ENCODE measurements around the gene DLG2.

DLG2 gene

GRCh38 chr11:84300092-84300491 is 1327.1 kb downstream of the DLG2 start:
- Histone ChIP-seq H3K27me3 (ENCODE audit: control insufficient read depth, insufficient read depth, low read length) (no peaks in the 10 kb centered on the region), H3K36me3 (ENCODE audit: insufficient read depth, low read length) (no peaks in the 10 kb centered on the region), H3K4me2 (ENCODE audit: low read length) (no peak overlapping the region), H3K4me3 (ENCODE audit: low read length) (no peak overlapping the region), H3K9ac (ENCODE audit: low read depth, low read length) (no peak overlapping the region), H3K9me3 (replicated peaks; ENCODE audit: low read length) (no peaks in the 10 kb centered on the region), H3K4me1 (ENCODE audit: control insufficient read depth, insufficient read depth, low read length) (no peaks in the 10 kb centered on the region)

DNA sequence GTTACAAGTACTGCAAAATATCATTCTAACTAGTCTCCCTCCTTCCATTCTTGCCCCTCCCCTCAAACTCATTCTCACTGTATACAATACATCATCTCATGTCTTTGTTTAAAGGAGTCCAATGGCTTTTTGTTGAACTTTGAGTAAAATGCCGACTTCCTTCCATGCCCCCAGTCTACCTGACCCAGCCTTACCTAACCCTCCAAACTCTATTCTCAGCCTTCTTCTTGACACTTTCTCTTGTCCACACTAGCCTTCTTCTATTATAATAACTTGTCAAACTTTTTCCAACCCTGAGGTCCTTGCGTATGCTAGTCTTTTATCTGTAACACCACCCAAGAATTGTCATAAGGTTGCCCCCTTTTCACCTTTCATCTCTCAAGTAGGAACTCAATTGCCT is 1329.6 kb downstream of the DLG2 start:
- no peak overlapping the region for H3K4me3 ChIP-seq (ENCODE audit: low read length)
- H3K4me2 ChIP-seq (ENCODE audit: low read length): no peak overlapping the region

GRCh38 chr11:84295815-84296214 is 1331.3 kb downstream of the DLG2 start:
- H3K4me1 ChIP-seq (ENCODE audit: control insufficient read depth, insufficient read depth, low read length): peaks cover 15% of the 10 kb centered on the region
- H3K4me3 ChIP-seq (ENCODE audit: low read length): no peak overlapping the region
- H3K9ac ChIP-seq (ENCODE audit: low read depth, low read length): no peak overlapping the region
- H3K4me2 ChIP-seq (ENCODE audit: low read length): no peak overlapping the region
- H3K36me3 ChIP-seq (ENCODE audit: insufficient read depth, low read length): no peaks in the 10 kb centered on the region
- H3K27me3 ChIP-seq (ENCODE audit: control insufficient read depth, insufficient read depth, low read length): no peaks in the 10 kb centered on the region
- H3K9me3 ChIP-seq (replicated peaks; ENCODE audit: low read length): no peaks in the 10 kb centered on the region

More for the DNA sequence above, 1329.6 kb downstream of the DLG2 start:
- Histone ChIP-seq H3K9ac (ENCODE audit: low read depth, low read length) (no peak overlapping the region), H3K9me3 (replicated peaks; ENCODE audit: low read length) (no peaks in the 10 kb centered on the region), H3K4me1 (ENCODE audit: control insufficient read depth, insufficient read depth, low read length) (no peaks in the 10 kb centered on the region), H3K36me3 (ENCODE audit: insufficient read depth, low read length) (no peaks in the 10 kb centered on the region), H3K27me3 (ENCODE audit: control insufficient read depth, insufficient read depth, low read length) (no peaks in the 10 kb centered on the region)

GRCh38 chr11:84292955-84293354 is 1334.2 kb downstream of the DLG2 start:
- H3K4me1 ChIP-seq (ENCODE audit: control insufficient read depth, insufficient read depth, low read length): peaks cover 38% of the 10 kb centered on the region
- H3K27me3 ChIP-seq (ENCODE audit: control insufficient read depth, insufficient read depth, low read length): no peaks in the 10 kb centered on the region
- H3K4me3 ChIP-seq (ENCODE audit: low read length): no peak overlapping the region
- H3K36me3 ChIP-seq (ENCODE audit: insufficient read depth, low read length): no peaks in the 10 kb centered on the region
- H3K9me3 ChIP-seq (replicated peaks; ENCODE audit: low read length): no peaks in the 10 kb centered on the region
- H3K4me2 ChIP-seq (ENCODE audit: low read length): no peak overlapping the region
- no peak overlapping the region for H3K9ac ChIP-seq (ENCODE audit: low read depth, low read length)

- H3K9ac ChIP-seq (ENCODE audit: low read depth, low read length): no peak overlapping the region
- no peak overlapping the region for H3K4me2 ChIP-seq (ENCODE audit: low read length)
- peaks cover 38% of the 10 kb centered on the region for H3K4me1 ChIP-seq (ENCODE audit: control insufficient read depth, insufficient read depth, low read length)
- no peaks in the 10 kb centered on the region for H3K36me3 ChIP-seq (ENCODE audit: insufficient read depth, low read length)
- no peak overlapping the region for H3K4me3 ChIP-seq (ENCODE audit: low read length)
- no peaks in the 10 kb centered on the region for H3K9me3 ChIP-seq (replicated peaks; ENCODE audit: low read length)
- no peaks in the 10 kb centered on the region for H3K27me3 ChIP-seq (ENCODE audit: control insufficient read depth, insufficient read depth, low read length)
Observed at GRCh38 chr11:84292006-84292405, 1335.1 kb downstream of the DLG2 start.

- H3K27me3 ChIP-seq (ENCODE audit: control insufficient read depth, insufficient read depth, low read length): no peaks in the 10 kb centered on the region
- H3K36me3 ChIP-seq (ENCODE audit: insufficient read depth, low read length): no peaks in the 10 kb centered on the region
- no peak overlapping the region for H3K4me3 ChIP-seq (ENCODE audit: low read length)
- no peaks in the 10 kb centered on the region for H3K9me3 ChIP-seq (replicated peaks; ENCODE audit: low read length)
- H3K4me1 ChIP-seq (ENCODE audit: control insufficient read depth, insufficient read depth, low read length): peaks cover 38% of the 10 kb centered on the region
- H3K4me2 ChIP-seq (ENCODE audit: low read length): peak overlapping the region; percentile 56
- H3K9ac ChIP-seq (ENCODE audit: low read depth, low read length): no peak overlapping the region
Observed at GRCh38 chr11:84290647-84291046, 1336.5 kb downstream of the DLG2 start.

- H3K4me2 ChIP-seq (ENCODE audit: low read length): peak overlapping the region; percentile 6
Observed at GRCh38 chr11:84289381-84289906, 1337.7 kb downstream of the DLG2 start.

DNA sequence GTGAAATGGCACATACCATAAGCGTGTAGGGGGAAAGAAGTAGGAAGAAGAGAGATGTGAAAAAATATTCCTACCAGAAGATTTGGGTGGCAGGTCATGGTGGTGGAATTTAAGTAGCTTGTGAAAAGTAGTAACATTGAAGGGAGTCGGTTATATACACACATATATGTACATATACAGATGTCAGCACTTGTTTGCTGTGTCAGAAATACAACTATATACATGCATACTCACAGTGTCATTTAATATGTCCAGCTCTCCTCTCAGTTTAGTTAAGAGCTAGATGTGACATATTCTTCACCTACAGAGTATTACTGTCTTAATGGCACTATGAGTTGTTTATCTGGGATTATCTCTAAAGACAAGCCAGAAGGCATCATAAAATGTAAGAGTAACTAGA is 1353.6 kb downstream of the DLG2 start:
- Histone ChIP-seq H3K4me2 (ENCODE audit: low read length) (no peak overlapping the region), H3K9ac (ENCODE audit: low read depth, low read length) (no peak overlapping the region), H3K27me3 (ENCODE audit: control insufficient read depth, insufficient read depth, low read length) (no peaks in the 10 kb centered on the region), H3K4me3 (ENCODE audit: low read length) (no peak overlapping the region), H3K36me3 (ENCODE audit: insufficient read depth, low read length) (no peaks in the 10 kb centered on the region), H3K9me3 (replicated peaks; ENCODE audit: low read length) (no peaks in the 10 kb centered on the region), H3K4me1 (ENCODE audit: control insufficient read depth, insufficient read depth, low read length) (no peaks in the 10 kb centered on the region)

More at GRCh38 chr11:84289381-84289906, 1337.7 kb downstream of the DLG2 start:
- H3K9me3 ChIP-seq (replicated peaks; ENCODE audit: low read length): no peaks in the 10 kb centered on the region
- no peak overlapping the region for H3K9ac ChIP-seq (ENCODE audit: low read depth, low read length)
- H3K36me3 ChIP-seq (ENCODE audit: insufficient read depth, low read length): no peaks in the 10 kb centered on the region
- H3K4me1 ChIP-seq (ENCODE audit: control insufficient read depth, insufficient read depth, low read length): peaks cover 38% of the 10 kb centered on the region
- no peaks in the 10 kb centered on the region for H3K27me3 ChIP-seq (ENCODE audit: control insufficient read depth, insufficient read depth, low read length)
- no peak overlapping the region for H3K4me3 ChIP-seq (ENCODE audit: low read length)

- Histone ChIP-seq H3K4me2 (ENCODE audit: low read length) (no peak overlapping the region), H3K4me3 (ENCODE audit: low read length) (no peak overlapping the region), H3K9ac (ENCODE audit: low read depth, low read length) (no peak overlapping the region), H3K27me3 (ENCODE audit: control insufficient read depth, insufficient read depth, low read length) (no peaks in the 10 kb centered on the region), H3K9me3 (replicated peaks; ENCODE audit: low read length) (no peaks in the 10 kb centered on the region), H3K36me3 (ENCODE audit: insufficient read depth, low read length) (no peaks in the 10 kb centered on the region), H3K4me1 (ENCODE audit: control insufficient read depth, insufficient read depth, low read length) (no peaks in the 10 kb centered on the region)
Observed at GRCh38 chr11:84270466-84270865, 1356.7 kb downstream of the DLG2 start.

- no peak overlapping the region for H3K4me3 ChIP-seq (ENCODE audit: low read length)
- no peaks in the 10 kb centered on the region for H3K4me1 ChIP-seq (ENCODE audit: control insufficient read depth, insufficient read depth, low read length)
- no peaks in the 10 kb centered on the region for H3K27me3 ChIP-seq (ENCODE audit: control insufficient read depth, insufficient read depth, low read length)
- H3K36me3 ChIP-seq (ENCODE audit: insufficient read depth, low read length): no peaks in the 10 kb centered on the region
- H3K9ac ChIP-seq (ENCODE audit: low read depth, low read length): no peak overlapping the region
- H3K9me3 ChIP-seq (replicated peaks; ENCODE audit: low read length): no peaks in the 10 kb centered on the region
- no peak overlapping the region for H3K4me2 ChIP-seq (ENCODE audit: low read length)
Observed at GRCh38 chr11:84264066-84264465, 1363.1 kb downstream of the DLG2 start.

DNA sequence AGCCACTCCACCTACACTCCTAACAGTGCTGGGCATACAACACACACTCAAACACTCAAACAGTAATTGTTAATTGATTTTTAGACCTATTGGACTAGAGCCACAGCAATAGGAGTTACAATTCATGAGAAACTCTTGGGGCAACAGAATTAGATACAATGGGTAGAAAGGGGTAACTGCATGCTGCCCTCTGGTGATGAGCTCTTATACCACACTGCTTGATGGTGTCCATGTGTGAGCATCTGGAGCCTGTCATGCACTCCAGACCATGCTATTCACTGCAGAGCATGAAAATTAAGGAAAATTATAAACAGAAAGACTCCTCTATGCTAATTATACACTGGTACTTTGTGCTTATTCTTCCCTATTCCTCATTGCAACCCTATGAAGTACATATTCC is 1365.4 kb downstream of the DLG2 start:
- H3K9me3 ChIP-seq (replicated peaks; ENCODE audit: low read length): no peaks in the 10 kb centered on the region
- no peak overlapping the region for H3K4me2 ChIP-seq (ENCODE audit: low read length)
- H3K4me3 ChIP-seq (ENCODE audit: low read length): no peak overlapping the region
- no peaks in the 10 kb centered on the region for H3K4me1 ChIP-seq (ENCODE audit: control insufficient read depth, insufficient read depth, low read length)
- no peak overlapping the region for H3K9ac ChIP-seq (ENCODE audit: low read depth, low read length)
- H3K36me3 ChIP-seq (ENCODE audit: insufficient read depth, low read length): no peaks in the 10 kb centered on the region
- no peaks in the 10 kb centered on the region for H3K27me3 ChIP-seq (ENCODE audit: control insufficient read depth, insufficient read depth, low read length)

DNA sequence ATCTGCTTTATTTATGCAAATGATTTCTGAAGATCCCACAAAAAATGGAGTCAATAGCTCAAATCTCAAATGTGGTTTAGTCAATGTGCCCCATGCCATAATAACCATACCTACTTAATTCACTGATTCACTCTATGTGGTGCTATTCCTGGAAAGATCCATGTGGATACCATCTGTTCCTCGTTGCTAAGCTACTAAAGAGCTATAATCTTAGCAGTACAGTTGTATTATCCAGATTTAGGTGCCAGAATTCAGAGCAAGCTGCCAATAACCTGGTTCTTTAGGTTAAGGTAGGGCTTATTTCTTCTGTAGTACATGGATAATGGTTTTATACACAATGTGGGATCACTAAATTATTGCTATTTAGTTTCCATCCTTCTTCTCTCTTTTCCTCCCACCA is 1366.3 kb downstream of the DLG2 start:
- H3K4me1 ChIP-seq (ENCODE audit: control insufficient read depth, insufficient read depth, low read length): no peaks in the 10 kb centered on the region
- H3K27me3 ChIP-seq (ENCODE audit: control insufficient read depth, insufficient read depth, low read length): no peaks in the 10 kb centered on the region
- H3K4me2 ChIP-seq (ENCODE audit: low read length): no peak overlapping the region
- H3K4me3 ChIP-seq (ENCODE audit: low read length): no peak overlapping the region
- no peaks in the 10 kb centered on the region for H3K36me3 ChIP-seq (ENCODE audit: insufficient read depth, low read length)
- no peaks in the 10 kb centered on the region for H3K9me3 ChIP-seq (replicated peaks; ENCODE audit: low read length)
- no peak overlapping the region for H3K9ac ChIP-seq (ENCODE audit: low read depth, low read length)

Data from skeletal muscle satellite cell (primary cell).